SU-DHL-6 (cell line): ENCODE data around the gene STX5.
"Not testable (repeated sequence)": the region's sequence is repeated elsewhere in the genome, so short reads cannot be mapped to it uniquely, and the experiment has no call there.

Source experiments
- CTCF ChIP-seq: fragments of 200-600 bp; sonication (generic); IDR thresholded peaks from one replicate; pipeline ENCODE4 v1.5.1; 2017; ENCODE audit warnings: antibody characterized with exemption, mild to moderate bottlenecking, low read length, moderate library complexity; ENCODE audit not compliant: insufficient read depth, poor library complexity, severe bottlenecking
- EZH2phosphoT487 ChIP-seq: fragments of 200-600 bp; sonication (generic), shearing (Covaris generic); conservative IDR thresholded peaks from 2 replicates; pipeline ENCODE4 v1.6.1; 2018; ENCODE audit warnings: mild to moderate bottlenecking, antibody characterized with exemption, low read length, moderate library complexity, mixed read lengths

- TF ChIP-seq CTCF, EZH2phosphoT487: not testable (repeated sequence)
These were observed 29.8 kb upstream of the STX5 start for GRCh38 chr11:62861564-62862192.
